Esophagus muscularis mucosa (tissue), 3 donors: ENCODE measurements around the gene ATXN2.

Experiments used
- POLR2AphosphoS5 ChIP-seq, 2 donors: sonication (generic); formaldehyde crosslinking; IDR thresholded peaks; one replicate each; pipeline ENCODE4 v1.6.1; 2017; ENCODE audit warnings: antibody characterized with exemption in 2 of 2
- TF ChIP-seq, protein P1 (sequence below), 3 experiments: fragments of 200-600 bp in 2 of 3; fragments of 450-650 bp in 1 of 3; sonication (generic) in 2 of 3; IDR thresholded peaks; one replicate each; pipeline ENCODE4 v1.5.1; 2017 to 2019; ENCODE audit warnings: antibody characterized with exemption in 3 of 3, mild to moderate bottlenecking in 2 of 3, moderate library complexity in 1 of 3

DNA sequence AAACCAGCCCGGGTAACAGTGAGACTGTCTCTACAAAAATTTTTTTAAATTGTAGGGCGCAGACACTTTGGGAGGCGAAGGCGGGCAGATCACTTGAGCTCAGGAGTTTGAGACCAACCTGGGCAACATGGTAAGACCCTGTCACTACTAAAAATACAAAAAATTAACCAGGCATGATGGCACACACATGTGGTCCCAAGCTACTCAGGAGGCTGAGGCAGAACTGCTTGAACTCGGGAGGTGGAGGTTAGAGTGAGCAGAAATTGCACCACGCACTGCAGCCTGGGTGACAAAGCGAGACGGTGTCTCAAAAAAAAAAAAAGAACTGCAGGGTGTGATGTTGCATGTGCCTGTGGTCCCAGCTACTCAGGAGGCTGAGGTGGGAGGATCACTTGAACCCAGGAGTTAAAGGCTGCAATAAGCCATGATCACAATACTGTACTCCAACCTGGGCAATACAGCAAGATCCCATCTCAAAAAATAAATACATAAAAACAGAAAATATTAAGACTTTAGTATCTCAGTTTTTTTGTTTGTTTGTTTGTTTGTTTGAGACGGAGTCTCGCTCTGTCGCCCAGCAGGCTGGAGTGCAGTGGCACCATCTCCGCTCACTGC is 16.9 kb downstream of the ATXN2 start:
- no peak for TF ChIP-seq POLR2AphosphoS5 (IDR thresholded peaks at IDR 0.05)
- TF ChIP-seq, protein P1, sequence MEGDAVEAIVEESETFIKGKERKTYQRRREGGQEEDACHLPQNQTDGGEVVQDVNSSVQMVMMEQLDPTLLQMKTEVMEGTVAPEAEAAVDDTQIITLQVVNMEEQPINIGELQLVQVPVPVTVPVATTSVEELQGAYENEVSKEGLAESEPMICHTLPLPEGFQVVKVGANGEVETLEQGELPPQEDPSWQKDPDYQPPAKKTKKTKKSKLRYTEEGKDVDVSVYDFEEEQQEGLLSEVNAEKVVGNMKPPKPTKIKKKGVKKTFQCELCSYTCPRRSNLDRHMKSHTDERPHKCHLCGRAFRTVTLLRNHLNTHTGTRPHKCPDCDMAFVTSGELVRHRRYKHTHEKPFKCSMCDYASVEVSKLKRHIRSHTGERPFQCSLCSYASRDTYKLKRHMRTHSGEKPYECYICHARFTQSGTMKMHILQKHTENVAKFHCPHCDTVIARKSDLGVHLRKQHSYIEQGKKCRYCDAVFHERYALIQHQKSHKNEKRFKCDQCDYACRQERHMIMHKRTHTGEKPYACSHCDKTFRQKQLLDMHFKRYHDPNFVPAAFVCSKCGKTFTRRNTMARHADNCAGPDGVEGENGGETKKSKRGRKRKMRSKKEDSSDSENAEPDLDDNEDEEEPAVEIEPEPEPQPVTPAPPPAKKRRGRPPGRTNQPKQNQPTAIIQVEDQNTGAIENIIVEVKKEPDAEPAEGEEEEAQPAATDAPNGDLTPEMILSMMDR (IDR thresholded peaks at IDR 0.05): no peak
